Inferior parietal cortex (tissue), 1 donor: Measurements from ENCODE around the gene TMEM181.
"Not testable (repeated sequence)": the region's sequence is repeated elsewhere in the genome, so short reads cannot be mapped to it uniquely, and the experiment has no call there.

ENCODE experiments used
- DNase-seq: peaks from one replicate; pipeline ENCODE4 v3.0.0-alpha.2; 2016; ENCODE audit errors: extremely low spot score

Gene TMEM181

DNA sequence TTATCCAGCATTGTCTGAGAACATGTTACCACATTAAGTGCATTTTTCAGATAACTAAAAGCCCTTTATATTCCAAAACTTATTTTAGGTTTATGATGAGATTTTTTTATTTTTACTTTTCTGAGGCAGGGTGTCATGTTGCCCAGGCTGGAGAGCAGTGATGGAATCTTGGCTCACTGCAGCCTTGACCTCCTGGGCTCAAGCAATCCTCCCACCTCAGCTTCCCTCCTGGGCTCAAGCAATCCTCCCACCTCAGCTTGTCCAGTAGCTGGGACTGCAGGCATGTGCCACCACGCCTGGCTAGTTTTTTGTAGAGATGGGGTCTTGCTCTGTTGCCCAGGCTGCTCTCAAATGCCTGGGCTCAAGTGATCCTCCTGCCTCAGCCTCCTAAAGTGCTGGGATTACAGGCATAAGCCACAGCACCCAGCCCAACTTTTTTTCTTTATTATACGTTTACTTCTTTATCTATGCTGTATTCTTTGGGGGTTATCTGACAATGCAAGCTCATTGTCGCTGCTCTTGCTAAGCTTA lies 78.5 kb downstream of the TMEM181 start:
- no peak for DNase-seq

DNA sequence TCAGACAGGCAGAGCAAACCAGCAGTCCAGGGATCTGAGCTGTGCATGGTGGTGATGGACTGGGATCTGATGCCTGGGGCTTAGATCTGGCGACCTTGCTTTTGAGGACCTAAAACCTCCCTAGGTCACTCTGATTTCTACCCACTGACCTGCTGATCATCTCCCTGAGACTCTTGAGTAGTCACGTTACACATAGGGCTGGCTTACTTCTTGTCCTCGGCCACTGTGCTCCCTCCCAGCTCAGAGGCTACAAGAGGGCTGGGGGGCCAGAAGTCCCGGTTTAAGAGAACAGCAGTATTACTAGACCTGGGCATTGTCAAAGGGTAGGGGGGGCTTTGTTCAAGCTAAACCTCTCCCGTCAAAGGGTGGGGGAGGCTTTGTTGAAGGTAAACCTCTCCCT lies 79.2 kb downstream of the TMEM181 start:
- DNase-seq = no peak

DNA sequence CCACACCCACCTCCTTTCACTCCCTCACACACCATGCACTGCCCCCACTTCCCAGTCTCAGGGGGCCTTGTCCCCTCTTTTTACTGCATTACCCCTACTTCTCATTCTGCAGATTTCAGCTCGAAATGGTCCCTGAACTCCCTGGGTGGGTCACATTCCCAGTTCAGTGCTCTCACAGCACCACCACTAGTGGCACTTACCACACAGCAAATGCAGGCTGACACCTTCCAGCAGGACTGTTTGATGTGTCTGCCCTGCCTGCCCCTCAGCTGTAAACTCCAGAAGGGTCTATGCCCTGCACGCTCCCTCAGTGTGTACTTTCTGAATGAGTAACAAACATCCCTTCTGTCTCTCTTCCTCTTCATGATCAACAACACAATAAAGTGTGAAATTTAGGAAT lies 80.6 kb downstream of the TMEM181 start:
- DNase-seq = no peak

DNA sequence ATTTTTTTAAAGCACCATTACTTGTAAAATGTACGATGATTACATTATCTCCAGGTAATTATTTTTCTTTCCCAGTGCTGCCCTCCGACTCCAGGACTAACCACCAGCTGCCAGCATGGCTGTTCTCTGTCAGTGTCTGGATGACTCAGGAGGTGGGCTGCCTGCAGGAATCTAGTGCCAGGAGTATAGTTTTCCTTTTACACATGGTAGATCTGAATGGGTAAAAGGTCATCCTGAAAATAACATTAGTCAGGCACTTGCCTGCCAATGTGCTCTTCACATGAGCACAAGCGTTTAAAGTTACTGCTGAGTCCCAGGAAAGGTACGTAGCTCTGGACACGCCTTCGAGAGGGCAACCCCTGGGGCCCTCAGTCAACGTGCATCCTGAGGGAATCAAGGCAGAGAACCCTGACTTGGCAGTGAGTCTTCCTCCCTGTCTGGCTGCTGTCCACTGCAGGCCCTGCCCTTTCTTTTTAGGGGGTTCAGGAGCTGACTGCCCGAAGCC lies 82.3 kb downstream of the TMEM181 start:
- no peak for DNase-seq

DNA sequence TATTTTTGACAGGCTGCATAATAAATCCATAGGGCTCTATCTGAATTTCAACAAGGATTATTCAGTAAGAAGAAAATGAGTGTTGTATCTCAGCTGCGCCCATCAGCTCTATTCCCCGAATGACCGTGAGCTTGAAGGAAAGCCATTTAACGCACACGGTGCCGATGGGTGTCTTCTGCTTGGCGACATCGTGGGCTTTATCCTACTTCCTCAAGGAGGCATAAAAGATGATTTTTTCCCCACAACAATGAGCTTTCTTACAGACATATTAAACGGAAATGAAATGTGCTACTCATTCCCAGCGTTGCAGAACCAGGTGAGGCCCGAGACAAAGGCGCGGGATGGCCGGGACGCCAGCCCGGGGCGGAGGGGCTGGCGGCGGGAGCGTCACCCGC lies 83.9 kb downstream of the TMEM181 start:
- no peak for DNase-seq

DNA sequence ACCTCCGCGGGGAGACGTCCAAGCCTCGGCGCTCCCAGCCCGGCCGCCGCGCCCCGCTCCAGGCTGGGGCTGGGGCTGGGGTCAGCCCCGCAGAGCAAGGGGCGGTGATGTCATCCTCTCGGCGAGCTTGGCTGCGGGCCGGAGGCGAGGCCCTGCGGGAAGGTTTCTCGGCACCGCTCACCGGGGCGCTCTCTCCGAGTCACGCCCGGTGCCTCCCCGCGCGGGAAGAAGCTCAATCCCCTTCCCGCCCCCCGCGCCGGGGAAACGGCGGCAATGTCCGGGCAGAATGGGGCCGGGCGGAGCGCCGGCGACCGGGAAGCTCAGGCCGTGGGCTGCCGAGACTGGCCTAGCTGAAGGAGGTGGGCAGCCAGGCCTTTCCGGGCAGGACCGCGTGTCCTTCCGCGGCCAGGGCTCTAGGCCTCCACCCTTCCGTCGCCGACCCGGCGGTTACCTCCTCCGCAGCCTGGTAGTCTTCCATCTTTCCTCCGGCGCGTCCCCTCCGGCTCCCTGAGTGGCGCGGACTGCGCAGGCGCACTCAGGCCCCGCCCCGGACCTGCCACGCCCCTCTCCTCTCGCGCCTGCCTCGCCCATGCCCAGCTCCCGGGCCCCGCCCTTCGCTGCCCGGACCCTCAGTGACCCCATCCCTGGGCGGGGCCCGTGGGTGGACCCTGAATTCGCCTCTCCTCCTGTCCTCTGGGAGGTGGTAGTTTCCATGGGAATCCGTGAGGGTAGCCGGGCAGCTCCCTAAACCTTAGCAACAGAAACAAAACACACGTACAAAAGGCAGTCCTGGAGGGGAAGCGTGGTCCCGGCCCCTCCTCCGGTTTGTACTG lies 84.6 kb downstream of the TMEM181 start, which contains the start of gene DYNLT1:
Gene DYNLT1, minus strand, starts transcription at position 513 of the 833 bp plus-strand sequence. Its CDS starts 35 bp downstream, at position 478.
- DNase-seq = peak; percentile 87

DNA sequence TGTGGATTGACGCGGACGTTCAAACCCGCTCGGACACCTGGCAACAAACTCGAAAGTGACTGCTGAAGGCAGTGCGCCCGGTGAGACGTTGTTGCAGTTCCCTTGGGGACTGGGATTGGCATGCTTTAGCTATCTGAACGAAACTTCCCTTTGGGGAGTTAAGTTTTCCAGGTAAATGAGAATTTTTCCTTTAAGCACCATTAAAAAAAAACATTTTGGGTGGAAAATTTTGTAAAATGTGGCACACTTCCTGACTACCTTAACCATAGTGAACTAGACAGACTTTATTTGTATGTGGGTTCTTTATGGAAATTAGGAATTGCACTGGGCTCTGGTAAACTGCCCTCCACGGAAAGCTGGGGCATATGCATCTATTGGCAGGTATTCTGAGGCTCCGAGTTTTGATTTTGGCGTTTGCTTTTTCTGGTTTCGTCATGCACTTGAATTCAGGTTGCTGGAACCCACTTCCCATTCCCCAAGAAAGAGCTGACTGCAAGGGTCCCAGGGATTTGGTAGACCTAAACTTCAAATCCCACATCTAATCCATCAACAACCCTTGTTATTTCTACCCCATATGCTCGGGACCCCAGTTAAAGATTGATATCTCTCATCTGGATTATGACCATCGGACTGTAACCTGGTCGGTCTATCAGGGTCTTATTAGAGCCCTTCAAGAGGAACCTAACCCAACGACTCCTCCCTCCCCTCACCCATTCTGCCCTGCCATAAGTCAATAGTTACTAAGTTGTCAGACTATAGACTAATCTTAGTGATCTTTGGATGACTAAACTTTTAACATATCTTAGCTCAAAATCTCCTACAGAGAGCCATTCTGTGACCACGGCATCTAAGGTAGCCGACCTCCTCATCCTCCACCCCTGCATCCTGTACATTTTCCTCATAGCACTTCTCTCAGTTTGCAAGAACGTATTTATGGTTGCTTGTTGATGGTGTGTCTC lies 85.5 kb downstream of the TMEM181 start:
- no peak for DNase-seq

DNA sequence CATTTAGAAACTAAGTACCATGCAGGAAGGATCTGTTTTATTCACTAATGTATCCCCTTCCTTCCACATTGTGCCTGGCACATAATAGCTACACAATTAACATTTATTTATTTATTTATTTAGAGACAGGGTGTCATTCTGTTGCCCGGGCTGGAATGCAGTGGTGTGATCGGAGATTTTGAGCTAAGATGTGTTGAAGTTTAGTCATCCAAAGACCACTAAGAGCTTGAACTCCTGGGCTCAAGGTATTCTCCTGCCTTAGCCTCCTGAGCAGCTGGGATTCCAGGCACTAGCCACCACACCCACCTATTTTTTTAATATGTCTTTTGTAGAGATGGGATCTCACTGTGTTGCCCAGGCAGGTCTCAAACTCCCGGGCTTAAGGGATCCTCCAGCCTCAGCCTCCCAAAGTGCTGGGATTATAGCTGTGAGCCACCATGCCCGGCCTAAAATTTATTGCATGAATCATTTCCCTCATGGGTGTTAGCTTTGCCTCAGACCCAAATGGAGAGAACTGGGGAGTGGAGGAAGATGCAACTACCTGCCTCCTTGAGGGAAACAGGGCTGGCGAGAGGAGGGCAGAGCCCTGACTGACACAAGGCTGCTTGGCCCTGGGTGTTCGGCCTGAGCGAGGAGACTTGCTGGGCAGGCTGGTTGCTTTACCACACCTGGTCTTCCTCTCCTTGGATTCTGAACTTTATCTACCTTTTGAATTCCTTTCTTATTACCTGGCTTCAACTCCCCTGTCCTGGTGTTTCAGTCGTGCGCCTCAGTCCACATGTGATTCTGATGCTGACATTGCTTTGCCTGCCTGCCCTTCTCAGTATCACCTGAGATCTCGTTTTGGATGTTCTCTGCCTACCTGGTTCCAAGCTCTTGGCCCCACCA lies 86.4 kb downstream of the TMEM181 start:
- no peak for DNase-seq

DNA sequence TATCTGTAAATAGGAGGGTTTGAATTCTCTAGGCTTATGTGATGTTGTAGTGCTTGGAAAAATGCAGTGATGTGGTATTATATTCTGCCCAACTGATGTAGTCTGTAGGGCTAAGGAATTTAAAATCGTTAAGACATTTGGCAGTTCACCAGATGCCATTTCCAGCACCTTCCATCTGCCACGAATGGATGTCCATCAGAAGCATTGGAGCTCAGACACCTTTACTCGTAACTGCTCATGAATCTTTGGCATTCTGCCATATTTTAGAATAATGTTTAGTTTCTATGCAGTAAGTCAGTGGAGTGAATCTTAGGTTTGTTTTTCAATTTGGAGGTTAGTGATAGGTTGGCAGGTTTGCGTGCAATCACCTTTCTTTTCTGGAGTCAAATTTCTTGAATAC lies 87.6 kb downstream of the TMEM181 start:
- DNase-seq = no peak

DNA sequence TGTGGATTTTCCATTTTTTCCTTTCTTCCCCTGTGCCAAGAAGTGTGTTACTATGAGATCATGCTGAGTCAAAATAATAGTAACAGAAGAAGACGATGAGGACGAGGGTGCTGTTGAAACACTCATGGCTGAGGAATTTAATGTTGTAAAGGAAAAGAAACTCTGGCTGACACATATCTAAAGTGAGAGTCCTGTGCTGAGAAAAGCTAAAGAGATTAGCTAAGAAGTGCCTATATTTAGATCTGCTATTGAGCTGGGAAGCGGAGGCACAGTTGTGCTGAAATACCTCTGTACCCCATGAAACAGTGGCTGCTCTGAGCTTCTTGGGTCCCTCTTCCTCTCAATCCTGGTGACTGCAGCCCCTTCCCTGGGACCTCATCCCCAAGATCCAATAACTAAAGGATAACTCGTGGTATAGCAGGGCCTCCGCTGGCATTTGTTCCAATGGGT lies 88.8 kb downstream of the TMEM181 start:
- no peak for DNase-seq

DNA sequence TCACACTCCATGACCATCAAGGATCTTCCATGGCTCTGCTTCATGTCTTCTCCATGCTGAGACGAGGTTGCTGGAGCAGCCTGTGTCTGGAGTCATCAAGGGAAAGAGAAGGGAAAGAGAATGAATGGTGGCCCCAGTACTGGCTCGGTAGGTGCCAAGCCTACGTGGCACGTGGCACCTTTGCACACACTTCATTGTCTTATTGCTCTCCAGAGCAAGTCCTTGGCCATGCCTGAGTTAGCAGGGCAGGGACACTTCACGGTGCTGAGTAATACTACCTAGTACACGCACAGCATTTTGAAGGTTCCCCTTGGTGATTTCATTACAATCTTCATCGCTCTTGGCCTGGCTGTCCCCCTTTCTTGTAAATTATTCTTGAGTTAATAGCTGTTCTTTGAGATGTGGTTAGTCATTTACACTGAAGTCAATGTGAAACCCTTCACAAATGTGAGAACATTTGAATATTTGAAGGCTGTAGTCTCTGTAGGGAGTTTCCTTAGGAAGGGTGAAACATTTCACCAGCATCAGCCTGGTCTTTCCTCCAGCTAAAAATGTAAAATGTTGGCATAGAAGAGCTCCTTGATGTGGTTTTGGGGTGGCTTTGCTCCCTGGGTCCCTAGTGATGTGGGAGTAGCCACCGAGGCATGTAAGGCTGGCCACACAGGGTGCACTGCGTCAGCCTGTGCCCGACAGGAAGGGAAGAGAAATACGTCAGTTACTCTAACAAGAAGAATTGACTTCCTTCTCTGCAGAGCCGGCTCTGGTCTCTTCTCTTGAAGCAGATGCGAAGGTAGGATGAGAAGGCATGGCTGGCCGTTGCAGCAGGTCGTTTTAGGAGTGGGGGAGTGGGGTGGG lies 89.6 kb downstream of the TMEM181 start, which contains the start of gene SYTL3:
Gene SYTL3, plus strand, starts transcription at position 766 of the 855 bp plus-strand sequence. CDS start 13,215 bp downstream, outside the sequence.
- DNase-seq = no peak

DNA sequence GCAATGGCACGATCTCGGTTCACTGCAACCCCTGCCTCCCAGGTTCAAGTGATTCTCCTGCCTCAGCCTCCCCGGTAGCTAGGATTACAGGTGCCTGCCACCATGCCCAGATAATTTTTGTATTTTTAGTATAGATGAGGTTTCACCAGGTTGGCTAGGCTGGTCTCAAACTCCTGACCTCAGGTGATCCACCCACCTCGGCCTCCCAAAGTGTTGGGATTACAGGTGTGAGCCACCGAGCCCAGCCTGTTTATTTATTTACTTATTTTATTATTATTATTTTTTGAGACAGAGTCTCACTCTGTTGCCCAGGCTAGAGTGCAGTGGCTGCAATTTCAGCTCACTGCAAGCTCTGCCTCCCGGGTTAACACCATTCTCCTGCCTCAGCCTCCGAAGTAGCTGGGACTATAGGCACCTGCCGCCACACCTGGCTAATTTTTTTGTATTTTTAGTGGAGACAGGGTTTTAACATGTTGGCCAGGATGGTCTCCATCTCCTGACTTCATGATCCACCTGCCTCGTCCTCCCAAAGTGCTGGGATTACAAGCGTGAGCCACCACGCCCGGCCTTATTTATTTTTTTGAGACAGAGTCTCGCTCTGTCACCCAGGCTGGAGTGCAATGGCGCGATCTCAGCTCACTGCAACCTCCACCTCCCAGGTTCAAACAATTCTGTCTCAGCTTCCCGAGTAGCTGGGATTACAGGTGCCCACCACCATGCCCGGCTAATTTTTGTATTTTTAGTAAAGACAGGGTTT lies 92.3 kb downstream of the TMEM181 start:
- not testable (repeated sequence) for DNase-seq

DNA sequence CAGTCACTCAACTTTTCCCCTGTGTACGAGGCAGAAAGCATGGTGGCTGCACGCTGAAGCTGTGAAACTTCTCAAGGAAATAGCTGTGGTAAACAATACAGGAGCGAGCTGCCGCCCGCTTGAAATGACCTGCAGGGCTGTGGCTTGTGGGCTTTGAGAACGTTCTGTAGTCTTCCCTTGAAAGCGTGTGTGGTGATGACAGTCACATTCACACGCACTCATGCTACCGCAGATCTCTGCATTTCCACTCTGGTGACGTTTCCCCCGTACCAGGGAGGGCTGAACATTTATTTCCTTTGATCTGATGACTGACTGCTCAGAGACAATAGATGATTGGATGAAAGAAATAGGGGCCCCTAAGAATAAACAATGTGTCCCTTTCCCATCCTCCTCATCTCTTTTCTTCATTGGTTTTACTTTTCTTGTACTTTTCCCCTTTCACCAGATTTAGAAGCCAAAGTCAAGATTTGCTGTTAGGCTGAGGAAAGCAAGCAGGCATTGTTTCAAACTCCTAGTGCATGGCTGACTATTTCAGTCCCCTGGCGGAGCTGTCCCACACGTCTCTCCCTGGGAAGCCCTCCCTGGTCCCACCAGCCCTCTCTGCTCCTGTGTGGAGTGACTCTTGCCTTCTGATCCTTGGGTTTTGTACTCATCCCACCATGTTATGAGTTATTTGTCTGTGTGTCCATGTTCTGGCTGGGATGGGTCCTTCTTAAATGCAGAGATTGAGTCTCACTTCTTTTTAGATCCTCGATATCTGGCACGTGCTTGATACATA lies 93.9 kb downstream of the TMEM181 start:
- DNase-seq = no peak

DNA sequence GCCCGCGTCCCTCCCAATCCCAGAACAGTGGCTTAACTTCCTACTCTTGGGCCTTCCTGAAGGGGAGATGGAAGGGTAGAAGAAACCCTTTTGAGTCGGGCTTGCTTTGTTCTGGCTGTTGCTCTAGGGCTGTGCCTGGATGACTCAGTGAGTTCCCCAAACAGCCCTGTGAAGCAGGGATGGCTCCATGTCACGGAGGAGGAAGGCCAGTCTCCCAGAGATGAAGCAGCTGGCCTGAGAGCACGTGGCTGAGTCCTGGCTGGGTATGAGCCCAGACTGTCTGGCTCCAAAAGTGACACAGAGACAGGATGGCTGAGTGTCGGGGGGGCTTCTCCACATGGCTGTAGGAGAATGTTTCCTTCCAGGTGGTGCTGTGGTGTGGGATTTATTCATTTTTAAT lies 94.6 kb downstream of the TMEM181 start:
- DNase-seq = no peak

DNA sequence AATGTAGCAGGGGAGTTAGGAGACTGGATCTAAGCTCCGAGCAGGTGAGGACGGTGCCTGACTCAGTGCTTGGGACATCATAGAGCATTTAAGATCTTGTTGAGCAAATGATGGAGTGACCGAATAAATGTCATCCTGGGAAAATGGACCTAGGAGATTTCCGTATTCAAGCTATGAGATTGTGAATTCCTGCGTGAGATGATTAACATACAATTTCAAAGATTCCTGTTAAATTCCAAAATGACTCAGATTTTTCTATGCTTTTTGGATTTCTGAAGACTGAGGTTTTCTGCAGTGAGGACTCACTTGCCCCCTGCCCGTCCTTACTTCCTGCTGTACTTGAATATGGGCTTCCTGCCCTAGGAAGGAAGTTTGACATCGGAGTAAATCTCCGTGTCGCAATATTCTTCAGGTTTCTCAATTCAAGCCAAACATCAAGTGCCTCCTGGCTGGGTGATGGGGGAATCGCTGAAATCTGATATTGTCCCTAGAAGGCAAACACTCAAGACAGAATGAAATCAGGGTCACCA lies 95.1 kb downstream of the TMEM181 start:
- DNase-seq = no peak

DNA sequence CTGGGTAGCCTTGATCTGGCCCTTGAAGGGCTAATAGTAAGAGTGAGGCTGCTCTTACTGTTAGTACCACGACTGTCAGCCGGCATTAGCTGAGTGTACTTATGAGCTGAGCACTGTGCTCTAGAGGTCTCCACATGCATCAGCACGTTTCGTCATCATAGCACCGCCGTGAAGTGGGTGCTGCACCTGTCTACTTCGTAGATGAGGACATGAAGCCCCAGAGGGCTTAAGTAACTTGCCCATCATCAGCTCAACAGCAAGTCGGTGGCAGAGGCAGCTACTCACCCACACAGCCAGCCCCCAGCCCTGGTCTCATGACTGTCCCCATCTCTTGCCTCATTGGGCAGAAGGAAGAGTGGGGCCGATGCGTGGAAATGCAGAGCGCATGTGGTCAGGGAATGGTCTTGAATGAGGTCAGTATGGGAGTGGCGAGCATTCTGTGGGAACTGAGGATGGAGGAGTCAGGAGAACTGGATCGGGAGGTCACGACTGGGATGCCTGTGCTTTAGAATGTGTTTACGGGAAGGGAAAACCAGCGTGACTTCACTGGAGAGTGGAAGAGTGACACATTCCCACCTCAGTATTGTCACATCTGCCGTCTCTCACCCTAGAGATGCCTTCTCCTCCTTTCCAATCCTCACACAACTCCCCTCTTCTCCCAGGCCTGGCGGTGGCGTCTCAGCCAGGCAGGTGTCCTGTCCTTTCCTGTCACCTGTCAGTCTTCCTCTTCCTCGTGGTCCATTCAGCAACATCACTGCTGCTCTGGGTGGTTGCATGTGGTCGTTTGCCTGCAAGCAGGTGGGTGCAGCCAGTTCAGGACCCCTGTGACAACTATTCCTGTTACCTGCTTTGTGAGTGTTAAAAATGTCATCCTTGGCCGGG lies 95.9 kb downstream of the TMEM181 start:
- DNase-seq = no peak

DNA sequence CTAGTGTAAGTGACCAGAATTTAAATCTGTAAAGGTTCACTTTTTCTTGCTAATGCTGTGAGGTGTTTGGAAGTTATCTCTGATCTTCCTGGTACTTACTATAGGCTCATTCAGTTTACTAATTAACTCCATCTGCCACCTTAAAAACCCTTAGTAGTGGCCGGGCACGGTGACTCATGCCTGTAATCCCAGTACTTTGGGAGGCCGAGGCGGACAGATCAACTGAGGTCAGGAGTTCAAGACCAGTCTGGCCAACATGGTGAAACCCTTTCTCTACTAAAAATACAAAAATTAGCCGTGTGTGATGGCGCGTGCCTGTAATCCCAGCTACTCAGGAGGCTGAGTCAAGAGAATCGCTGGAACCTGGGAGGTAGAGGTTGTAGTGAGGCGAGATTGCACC lies 97.1 kb downstream of the TMEM181 start:
- DNase-seq = not testable (repeated sequence)
